MM.1S (cell line): ENCODE results near the gene ALDH3A1.
A peak's percentile ranks its signal among the peaks of the same experiment; 100 is the strongest.

Experiments
- DNase-seq: peaks from one replicate; pipeline ENCODE4 v3.0.0-alpha.2; 2015
- H2AFZ ChIP-seq: fragments of 300-600 bp; sonication (generic); 2 replicates; pipeline ENCODE4 v1.6.0; 2016; ENCODE audit warnings: antibody characterized with exemption, low read length
- H3F3A ChIP-seq: fragments of 300-600 bp; sonication (generic); 2 replicates; pipeline ENCODE4 v1.6.1; 2016; ENCODE audit warnings: mild to moderate bottlenecking, antibody characterized with exemption, low read length, moderate library complexity, mixed read lengths; ENCODE audit not compliant: insufficient read depth
- H3K27ac ChIP-seq: fragments of 300-600 bp; sonication (generic); 2 replicates; pipeline ENCODE4 v1.5.1; 2016; ENCODE audit warnings: mild to moderate bottlenecking, low read length
- H3K27me3 ChIP-seq: fragments of 300-600 bp; sonication (generic); replicated peaks from 2 replicates; pipeline ENCODE4 v1.6.0; 2016; ENCODE audit warnings: low read length; ENCODE audit not compliant: insufficient read depth
- H3K36me3 ChIP-seq: fragments of 300-600 bp; sonication (generic); replicated peaks from 2 replicates; pipeline ENCODE4 v1.6.1; 2016; ENCODE audit warnings: mild to moderate bottlenecking, low read length, mixed read lengths; ENCODE audit not compliant: insufficient read depth
- H3K4me1 ChIP-seq: fragments of 300-600 bp; sonication (generic); 2 replicates; pipeline ENCODE4 v1.6.1; 2016; ENCODE audit warnings: low read length, mixed read lengths
- H3K4me2 ChIP-seq: fragments of 300-600 bp; sonication (generic); 2 replicates; pipeline ENCODE4 v1.6.0; 2016; ENCODE audit warnings: low read depth, low read length
- H3K4me3 ChIP-seq: fragments of 300-600 bp; sonication (generic); 2 replicates; pipeline ENCODE4 v1.5.1; 2016; ENCODE audit warnings: low read length, mixed read lengths
- H3K79me2 ChIP-seq: fragments of 300-600 bp; sonication (generic); 2 replicates; pipeline ENCODE4 v1.6.1; 2016; ENCODE audit warnings: mixed run types, low read length, mixed read lengths
- H3K9ac ChIP-seq: fragments of 300-600 bp; sonication (generic); 2 replicates; pipeline ENCODE4 v1.6.1; 2016; ENCODE audit warnings: low read length, mixed read lengths
- H3K9me2 ChIP-seq: fragments of 300-600 bp; sonication (generic); replicated peaks from 2 replicates; pipeline ENCODE4 v1.6.1; 2016; ENCODE audit warnings: mild to moderate bottlenecking, low read length, mixed read lengths; ENCODE audit not compliant: insufficient read depth
- H3K9me3 ChIP-seq: fragments of 300-600 bp; sonication (generic); replicated peaks from 2 replicates; pipeline ENCODE4 v1.6.1; 2016; ENCODE audit warnings: mild to moderate bottlenecking, low read length, mixed read lengths; ENCODE audit not compliant: insufficient read depth
- H4K20me1 ChIP-seq: fragments of 300-600 bp; sonication (generic); 2 replicates; pipeline ENCODE4 v1.6.1; 2016; ENCODE audit warnings: mild to moderate bottlenecking, low read length, moderate library complexity, mixed read lengths; ENCODE audit not compliant: insufficient read depth
- CTCF ChIP-seq: fragments of 300-600 bp; sonication (generic); IDR thresholded peaks from 2 replicates; pipeline ENCODE4 v1.5.1; 2016; ENCODE audit warnings: antibody characterized with exemption, low read length, mixed read lengths
- EZH2 ChIP-seq: fragments of 300-600 bp; sonication (generic); optimal IDR thresholded peaks from 2 replicates; pipeline ENCODE3; 2017; ENCODE audit warnings: low read depth, mild to moderate bottlenecking, antibody characterized with exemption, low read length, mixed read lengths
- EZH2phosphoT487 ChIP-seq: fragments of 300-600 bp; sonication (generic); IDR thresholded peaks from 2 replicates; pipeline ENCODE4 v1.6.1; 2018; ENCODE audit warnings: antibody characterized with exemption, low read length

The ALDH3A1 gene

GRCh38 chr17:19755392-19755791 lies 7.3 kb upstream of the ALDH3A1 start:
- no peak for DNase-seq
- no peak overlapping the region for H2AFZ ChIP-seq
- no peaks in the 10 kb centered on the region for H3K9me3 ChIP-seq
- 0 out of 2 replicates have a peak, but pooled peaks cover 3% of the 10 kb centered on the region for H3K27me3 ChIP-seq
- no peak overlapping the region for H3K4me3 ChIP-seq
- no peaks in the 10 kb centered on the region for H3K9me2 ChIP-seq
- H4K20me1 ChIP-seq, result 0 out of 2 replicates have a peak, but pooled peaks cover 3% of the 10 kb centered on the region
- no peak overlapping the region for H3K4me2 ChIP-seq
- no peak overlapping the region for H3K27ac ChIP-seq
- no peaks in the 10 kb centered on the region for H3K79me2 ChIP-seq
- H3K36me3 ChIP-seq, result no peaks in the 10 kb centered on the region
- TF ChIP-seq EZH2phosphoT487 (no peak), CTCF (no peak), EZH2 (no peak)
- H3K9ac ChIP-seq, result no peak overlapping the region
- H3F3A ChIP-seq, result no peaks in the 10 kb centered on the region
- no peaks in the 10 kb centered on the region for H3K4me1 ChIP-seq

- Histone ChIP-seq H3K27ac (no peak overlapping the region), H3K4me1 (no peaks in the 10 kb centered on the region)
- TF ChIP-seq CTCF (peak; percentile 22), EZH2 (no peak)
These were observed 5.8 kb upstream of the ALDH3A1 start for GRCh38 chr17:19753661-19754463.

GRCh38 chr17:19753051-19753509 lies 5.0 kb upstream of the ALDH3A1 start:
- no peak overlapping the region for H3K9ac ChIP-seq
- no peak overlapping the region for H3K4me3 ChIP-seq
- H3K79me2 ChIP-seq, result no peaks in the 10 kb centered on the region
- H3F3A ChIP-seq, result no peaks in the 10 kb centered on the region
- no peaks in the 10 kb centered on the region for H3K9me2 ChIP-seq
- no peak overlapping the region for H3K27ac ChIP-seq
- peaks cover 13% of the 10 kb centered on the region for H3K27me3 ChIP-seq
- no peaks in the 10 kb centered on the region for H3K4me1 ChIP-seq
- DNase-seq, result no peak
- no peaks in the 10 kb centered on the region for H3K36me3 ChIP-seq
- H2AFZ ChIP-seq, result no peak overlapping the region
- TF ChIP-seq CTCF (no peak), EZH2phosphoT487 (no peak), EZH2 (no peak)
- H3K9me3 ChIP-seq, result no peaks in the 10 kb centered on the region
- H3K4me2 ChIP-seq, result no peak overlapping the region
- 0 out of 2 replicates have a peak, but pooled peaks cover 3% of the 10 kb centered on the region for H4K20me1 ChIP-seq

More at GRCh38 chr17:19753661-19754463, 5.8 kb upstream of the ALDH3A1 start:
- Histone ChIP-seq H3K9me2 (no peaks in the 10 kb centered on the region), H3K79me2 (no peaks in the 10 kb centered on the region), H3K4me3 (no peak overlapping the region), H3K36me3 (no peaks in the 10 kb centered on the region), H3F3A (no peaks in the 10 kb centered on the region), H2AFZ (no peak overlapping the region), H3K9ac (no peak overlapping the region), H3K4me2 (no peak overlapping the region), H3K9me3 (no peaks in the 10 kb centered on the region), H4K20me1 (0 out of 2 replicates have a peak, but pooled peaks cover 3% of the 10 kb centered on the region), H3K27me3 (peaks cover 5% of the 10 kb centered on the region; the same call in 1 of the 2 replicates)
- DNase-seq, result no peak
